A673 (cell line): ENCODE results near the gene PRMT9. TPM values are rescaled to one million over a fixed set of nuclear protein-coding genes. Genes with fewer than 3 reads are reported as not detected.

ENCODE experiments used
- BruUV-seq: library from RNA; stranded (reverse); fragments of 400-500 nt; replicated peaks from 2 replicates; lab custom pipeline; 2021; lab: Mats Ljungman, UMichigan
- CTCF ChIA-PET: fragments of 300-600 bp; sonication (Branson Sonifier 250); formaldehyde crosslinking; loops from one replicate; lab custom pipeline; 2022; ENCODE audit warnings: antibody characterized with exemption; lab: Charles Lee
- POLR2A ChIA-PET: fragments of 300-600 bp; sonication (Branson Sonifier 250); formaldehyde crosslinking; loops from one replicate; lab custom pipeline; 2022; ENCODE audit warnings: antibody characterized with exemption; ENCODE audit not compliant: low non-redundant PET; lab: Charles Lee
- DNase-seq: peaks from one replicate; pipeline ENCODE4 v3.0.0-alpha.2; 2015; ENCODE audit warnings: low spot score
- H3K27ac ChIP-seq: fragments of 200-600 bp; sonication (generic); 2 replicates; pipeline ENCODE4 v1.5.1; 2016; ENCODE audit warnings: mixed run types, low read depth, mild to moderate bottlenecking, mixed read lengths, antibody characterized with exemption, low read length; ENCODE audit not compliant: poor library complexity, severe bottlenecking
- H3K27me3 ChIP-seq: fragments of 200-600 bp; sonication (generic); replicated peaks from 2 replicates; pipeline ENCODE4 v1.6.1; 2017; ENCODE audit warnings: mixed run types, low read depth, mild to moderate bottlenecking, mixed read lengths, antibody characterized with exemption, low read length; ENCODE audit not compliant: insufficient read depth, poor library complexity
- H3K36me3 ChIP-seq: fragments of 200-600 bp; sonication (generic); 2 replicates; pipeline ENCODE4 v1.6.1; 2016; ENCODE audit warnings: mixed run types, mild to moderate bottlenecking, mixed read lengths, antibody characterized with exemption, low read length; ENCODE audit not compliant: insufficient read depth, poor library complexity, severe bottlenecking
- H3K4me1 ChIP-seq: fragments of 200-600 bp; sonication (generic); 2 replicates; pipeline ENCODE4 v1.6.1; 2017; ENCODE audit warnings: mixed run types, mild to moderate bottlenecking, mixed read lengths, antibody characterized with exemption, low read length; ENCODE audit not compliant: insufficient read depth, poor library complexity, severe bottlenecking
- H3K4me3 ChIP-seq: fragments of 200-600 bp; sonication (generic); 2 replicates; pipeline ENCODE4 v1.5.1; 2016; ENCODE audit warnings: low read depth, mixed run types, mild to moderate bottlenecking, mixed read lengths, low read length; ENCODE audit not compliant: poor library complexity, severe bottlenecking
- H3K9me3 ChIP-seq: fragments of 200-600 bp; sonication (generic); 2 replicates; pipeline ENCODE4 v1.6.1; 2016; ENCODE audit warnings: mixed run types, low read depth, mild to moderate bottlenecking, mixed read lengths, antibody characterized with exemption, low read length; ENCODE audit not compliant: poor library complexity, severe bottlenecking
- EZH2 ChIP-seq: fragments of 200-600 bp; sonication (generic); IDR thresholded peaks from 2 replicates; pipeline ENCODE4 v1.6.1; 2017; ENCODE audit warnings: borderline replicate concordance, low read depth, mild to moderate bottlenecking, mixed read lengths, antibody characterized with exemption, low read length; ENCODE audit not compliant: poor library complexity, severe bottlenecking
- intact Hi-C: fragments of 100-400 bp; cut with micrococcal nuclease; formaldehyde crosslinking; loops from one replicate; pipeline ENCODE4 v1.10.0; 2022; ENCODE audit not compliant: unreplicated experiment
- total RNA-seq: library from RNA; stranded (reverse); gene quantifications from 2 replicates; pipeline ENCODE4 v1.2.3, GENCODE V29; 2021
- TF ChIP-seq, protein P1 (sequence below): fragments of 300-800, 200-600 bp; sonication (generic); conservative IDR thresholded peaks from 2 replicates; pipeline ENCODE4 v1.5.1; 2017; ENCODE audit warnings: low read depth, mild to moderate bottlenecking, antibody characterized with exemption, low read length, moderate library complexity, mixed read lengths

PRMT9 gene
- total RNA-seq, 1 experiment from 2014 or later = 11.2 TPM

GRCh38 chr4:147725673-147726072 lies 41.7 kb upstream of the PRMT9 start:
- H3K4me3 ChIP-seq = no peak overlapping the region
- no TSS peak for BruUV-seq
- no peaks in the 10 kb centered on the region for H3K36me3 ChIP-seq
- ChIA-PET CTCF (no interaction called here), POLR2A (no interaction called here)
- H3K27me3 ChIP-seq = peaks cover 24% of the 10 kb centered on the region
- H3K9me3 ChIP-seq = no peaks in the 10 kb centered on the region
- no peak overlapping the region for H3K27ac ChIP-seq
- intact Hi-C loops = no loop called here
- no peak for DNase-seq
- no peak for TF ChIP-seq EZH2
- TF ChIP-seq, protein P1, sequence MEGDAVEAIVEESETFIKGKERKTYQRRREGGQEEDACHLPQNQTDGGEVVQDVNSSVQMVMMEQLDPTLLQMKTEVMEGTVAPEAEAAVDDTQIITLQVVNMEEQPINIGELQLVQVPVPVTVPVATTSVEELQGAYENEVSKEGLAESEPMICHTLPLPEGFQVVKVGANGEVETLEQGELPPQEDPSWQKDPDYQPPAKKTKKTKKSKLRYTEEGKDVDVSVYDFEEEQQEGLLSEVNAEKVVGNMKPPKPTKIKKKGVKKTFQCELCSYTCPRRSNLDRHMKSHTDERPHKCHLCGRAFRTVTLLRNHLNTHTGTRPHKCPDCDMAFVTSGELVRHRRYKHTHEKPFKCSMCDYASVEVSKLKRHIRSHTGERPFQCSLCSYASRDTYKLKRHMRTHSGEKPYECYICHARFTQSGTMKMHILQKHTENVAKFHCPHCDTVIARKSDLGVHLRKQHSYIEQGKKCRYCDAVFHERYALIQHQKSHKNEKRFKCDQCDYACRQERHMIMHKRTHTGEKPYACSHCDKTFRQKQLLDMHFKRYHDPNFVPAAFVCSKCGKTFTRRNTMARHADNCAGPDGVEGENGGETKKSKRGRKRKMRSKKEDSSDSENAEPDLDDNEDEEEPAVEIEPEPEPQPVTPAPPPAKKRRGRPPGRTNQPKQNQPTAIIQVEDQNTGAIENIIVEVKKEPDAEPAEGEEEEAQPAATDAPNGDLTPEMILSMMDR = no peak
- H3K4me1 ChIP-seq = no peaks in the 10 kb centered on the region

GRCh38 chr4:147724468-147725201 lies 40.7 kb upstream of the PRMT9 start:
- no peak for TF ChIP-seq EZH2
- TF ChIP-seq, protein P1 = no peak
- no peak overlapping the region for H3K4me3 ChIP-seq
- no peak for DNase-seq
- ChIA-PET CTCF (no interaction called here), POLR2A (no interaction called here)
- no peaks in the 10 kb centered on the region for H3K36me3 ChIP-seq
- H3K27ac ChIP-seq = no peak overlapping the region
- BruUV-seq = no TSS peak
- peaks cover 24% of the 10 kb centered on the region for H3K27me3 ChIP-seq
- H3K4me1 ChIP-seq = no peaks in the 10 kb centered on the region
- no peaks in the 10 kb centered on the region for H3K9me3 ChIP-seq
- intact Hi-C loops = no loop called here

DNA sequence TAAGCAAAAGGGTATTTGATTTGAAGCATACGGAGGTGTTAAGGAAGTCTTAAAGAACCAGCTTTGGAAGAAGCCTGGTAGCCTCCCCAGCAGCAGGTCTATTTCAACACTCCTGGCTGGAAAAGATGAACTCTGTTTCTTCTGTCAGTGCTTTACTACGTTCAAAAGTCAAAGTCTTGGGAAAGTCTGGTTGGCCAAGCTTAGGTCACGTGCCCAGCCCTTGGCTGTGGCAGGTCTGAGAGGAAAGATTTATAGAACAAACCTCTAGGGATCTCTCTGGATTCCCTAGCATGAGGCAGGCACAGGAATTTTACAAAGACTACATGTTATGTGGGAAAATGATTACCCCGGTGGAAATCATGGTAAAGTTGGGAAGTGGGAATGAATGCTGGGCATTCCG lies 39.4 kb upstream of the PRMT9 start:
- no peak for DNase-seq
- H3K4me1 ChIP-seq = no peaks in the 10 kb centered on the region
- H3K9me3 ChIP-seq = no peaks in the 10 kb centered on the region
- POLR2A ChIA-PET = no interaction called here
- H3K4me3 ChIP-seq = no peak overlapping the region
- intact Hi-C loops = no loop called here
- BruUV-seq = no TSS peak
- peaks cover 14% of the 10 kb centered on the region for H3K27me3 ChIP-seq
- no peaks in the 10 kb centered on the region for H3K36me3 ChIP-seq
- CTCF ChIA-PET = no interaction called here
- no peak overlapping the region for H3K27ac ChIP-seq
- TF ChIP-seq, protein P1 = no peak
